NCI-H460 (cell line): ENCODE measurements around the gene TOB2. TPM values are rescaled to one million over a fixed set of nuclear protein-coding genes. Genes with fewer than 3 reads are reported as not detected.

Source experiments
- DNase-seq: peaks from one replicate; pipeline ENCODE4 v3.0.0-alpha.2; 2016; ENCODE audit warnings: low read depth; ENCODE audit errors: extremely low read depth
- polyA plus RNA-seq: library from polyadenylated mRNA; depleted of rRNA; stranded (reverse); fragments of >200 nt; gene quantifications from 2 replicates; pipeline ENCODE4 v1.2.3, GENCODE V29; 2014; cell fraction: nucleus; rRNA removed
- total RNA-seq: library from RNA; depleted of rRNA; stranded (reverse); fragments of >200 nt; shearing (Covaris generic); gene quantifications from 2 replicates; pipeline ENCODE4 v1.2.3, GENCODE V29; 2014; rRNA removed

The TOB2 gene
- total RNA-seq, result 16.1 and 18.2 TPM in 2 replicates
- 9.7 and 9.8 TPM in 2 replicates for polyA plus RNA-seq

- DNase-seq, result peak; percentile 87
These were observed at the start of gene TOB2 for GRCh38 chr22:41446639-41447434. TSS of gene TOB2 (minus strand) at chr22:41446801. CDS start at chr22:41437345, 9,456 bp downstream.

GRCh38 chr22:41491374-41492100 is 44.9 kb upstream of the TOB2 start:
- DNase-seq, result no peak

- no peak for DNase-seq
These were observed 42.2 kb upstream of the TOB2 start for GRCh38 chr22:41488596-41489385.

GRCh38 chr22:41488076-41488475 is 41.5 kb upstream of the TOB2 start:
- DNase-seq, result no peak

- DNase-seq, result no peak
These were observed 40.7 kb upstream of the TOB2 start for GRCh38 chr22:41487037-41487935.

- no peak for DNase-seq
These were observed 38.4 kb upstream of the TOB2 start for GRCh38 chr22:41485033-41485432.

GRCh38 chr22:41482319-41482935 is 35.8 kb upstream of the TOB2 start:
- DNase-seq, result no peak

GRCh38 chr22:41481925-41482318 is 35.3 kb upstream of the TOB2 start:
- no peak for DNase-seq

- no peak for DNase-seq
These were observed 34.7 kb upstream of the TOB2 start for GRCh38 chr22:41481131-41481830.

GRCh38 chr22:41480397-41480735 is 33.8 kb upstream of the TOB2 start:
- DNase-seq, result no peak

- no peak for DNase-seq
These were observed 33.2 kb upstream of the TOB2 start for GRCh38 chr22:41479671-41480396.

GRCh38 chr22:41478891-41479521 is 32.4 kb upstream of the TOB2 start:
- DNase-seq, result no peak

GRCh38 chr22:41478473-41478872 is 31.9 kb upstream of the TOB2 start:
- DNase-seq, result no peak

- DNase-seq, result no peak
These were observed 28.4 kb upstream of the TOB2 start for GRCh38 chr22:41474872-41475451.

GRCh38 chr22:41471568-41471967 is 25.0 kb upstream of the TOB2 start:
- DNase-seq, result peak; percentile 17

GRCh38 chr22:41470886-41471285 is 24.3 kb upstream of the TOB2 start:
- DNase-seq, result no peak

GRCh38 chr22:41469218-41469851 is 22.7 kb upstream of the TOB2 start:
- no peak for DNase-seq
